ENCODE data around the gene C1R.
"Not testable (repeated sequence)": the region's sequence is repeated elsewhere in the genome, so short reads cannot be mapped to it uniquely, and the experiment has no call there.

The C1R gene

DNA sequence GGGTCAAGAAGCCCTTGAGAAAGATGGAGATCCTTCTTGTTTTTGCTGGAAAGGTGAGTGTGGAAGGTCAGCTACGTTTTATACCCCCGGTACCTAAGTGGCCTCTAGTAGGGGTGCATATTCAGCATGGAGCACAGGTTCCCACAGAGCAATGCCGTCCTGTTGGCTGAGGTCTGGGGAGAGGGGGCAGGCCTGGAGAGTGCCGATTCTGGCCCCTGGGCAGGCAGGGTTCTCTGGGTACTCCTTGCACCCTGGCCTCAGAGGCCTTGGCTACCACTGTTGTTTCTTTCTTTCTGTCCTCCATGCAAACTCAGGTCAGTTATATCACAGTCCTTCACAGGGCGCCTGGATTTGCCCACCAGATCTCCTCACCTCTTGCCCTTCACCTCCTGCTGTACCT lies 27.9 kb upstream of the C1R start:
- no peak for DNase-seq (ENCODE audit: low spot score)

DNA sequence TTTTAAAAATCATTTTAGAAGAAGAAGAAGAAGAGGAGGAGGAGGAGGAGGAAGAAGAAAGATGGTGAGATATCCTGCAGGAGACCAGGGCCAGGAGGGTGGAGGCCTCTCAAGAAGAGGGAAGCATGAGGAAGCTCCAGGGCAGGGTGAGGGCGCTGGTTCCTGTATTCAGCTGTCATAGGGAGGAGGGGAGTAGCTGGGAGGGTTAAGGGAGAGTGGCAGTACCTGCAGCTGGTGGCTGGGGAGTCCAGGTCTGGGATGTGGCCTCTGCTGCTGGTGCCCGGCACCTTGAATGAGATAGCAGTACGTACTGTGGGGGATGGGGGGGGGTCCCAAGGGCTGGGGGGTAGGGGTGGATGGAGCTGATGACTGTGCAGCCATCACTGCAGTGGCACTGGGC lies 26.6 kb upstream of the C1R start:
- no peak for DNase-seq (ENCODE audit: low spot score)

DNA sequence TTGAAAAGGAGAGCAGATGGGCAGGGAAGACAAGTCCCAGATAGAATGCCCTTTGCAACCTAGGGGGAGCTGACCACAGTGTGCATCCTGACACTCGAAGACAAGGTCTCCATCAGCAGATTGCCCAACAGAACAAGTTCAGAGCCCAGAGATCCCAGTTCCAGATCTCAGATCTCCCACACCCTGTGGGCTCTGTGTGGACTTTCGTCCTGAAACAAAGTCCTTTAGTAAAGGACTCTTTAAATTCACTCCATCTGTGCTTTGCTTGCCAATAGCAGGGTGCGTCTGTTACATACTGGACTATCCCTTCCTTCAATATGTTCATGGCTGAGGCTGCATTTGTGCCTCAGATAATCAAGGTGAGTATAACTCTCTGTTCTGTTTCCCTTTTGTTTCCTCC lies 25.4 kb upstream of the C1R start:
- DNase-seq (ENCODE audit: low spot score), result no peak

DNA sequence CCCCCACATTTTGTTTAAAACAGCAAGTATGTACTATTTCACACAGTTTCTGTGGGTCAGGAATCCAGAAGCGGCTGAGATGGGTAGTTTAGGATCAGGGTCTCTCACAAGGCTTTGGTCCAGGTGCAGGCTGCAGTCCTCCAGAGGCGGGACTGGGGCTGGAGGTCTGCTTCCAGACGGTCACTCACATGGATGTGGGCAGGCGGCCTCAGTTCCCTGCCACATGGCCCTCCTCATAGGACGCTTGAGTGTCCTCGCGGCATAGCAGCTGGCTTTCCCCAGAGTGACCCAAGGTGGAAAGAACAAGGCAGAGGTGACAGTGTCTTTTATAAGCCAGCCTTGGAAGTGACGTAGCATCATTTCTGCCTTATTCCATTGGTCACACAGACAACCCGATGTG lies 24.7 kb upstream of the C1R start:
- DNase-seq (ENCODE audit: low spot score), result no peak

DNA sequence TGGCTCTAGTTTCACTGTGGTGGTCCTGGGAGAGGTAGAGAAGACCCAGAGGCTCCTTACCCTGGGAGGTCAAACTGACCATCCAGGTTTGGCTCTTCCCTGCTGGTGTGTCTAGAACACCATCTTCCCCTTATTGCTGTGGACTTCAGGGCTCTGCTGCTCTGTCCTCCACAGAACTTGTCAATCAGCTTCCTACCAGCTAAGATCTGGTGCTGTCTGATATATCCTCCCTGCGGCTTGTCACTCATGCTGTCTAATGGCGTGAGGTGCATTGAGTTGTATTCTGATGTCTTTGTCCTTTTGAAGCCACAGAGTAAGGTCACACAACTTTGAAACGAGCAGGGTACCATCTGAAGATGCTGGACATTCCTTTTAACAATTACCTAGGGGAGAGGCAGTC lies 24.0 kb upstream of the C1R start:
- no peak for DNase-seq (ENCODE audit: low spot score)

DNA sequence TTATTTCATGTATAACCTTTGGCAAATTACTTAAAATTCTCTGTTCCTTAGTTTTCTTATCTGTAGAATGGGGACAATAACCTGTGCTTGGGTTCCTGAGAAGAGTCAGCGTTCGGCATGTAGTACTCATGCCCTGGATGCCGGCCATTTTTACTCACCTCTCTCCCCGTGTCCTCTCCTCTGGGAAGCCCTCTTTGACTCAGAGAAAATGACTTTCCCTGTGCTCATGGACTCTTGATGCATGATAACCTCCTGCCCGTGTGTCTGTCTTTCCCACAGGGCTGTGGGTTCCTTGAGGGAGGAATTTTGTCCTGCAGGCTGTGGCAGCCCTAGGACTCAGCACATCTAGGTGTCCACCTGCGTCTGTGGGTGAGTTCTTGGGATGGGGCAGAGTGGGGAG lies 22.6 kb upstream of the C1R start:
- DNase-seq (ENCODE audit: low spot score), result no peak

DNA sequence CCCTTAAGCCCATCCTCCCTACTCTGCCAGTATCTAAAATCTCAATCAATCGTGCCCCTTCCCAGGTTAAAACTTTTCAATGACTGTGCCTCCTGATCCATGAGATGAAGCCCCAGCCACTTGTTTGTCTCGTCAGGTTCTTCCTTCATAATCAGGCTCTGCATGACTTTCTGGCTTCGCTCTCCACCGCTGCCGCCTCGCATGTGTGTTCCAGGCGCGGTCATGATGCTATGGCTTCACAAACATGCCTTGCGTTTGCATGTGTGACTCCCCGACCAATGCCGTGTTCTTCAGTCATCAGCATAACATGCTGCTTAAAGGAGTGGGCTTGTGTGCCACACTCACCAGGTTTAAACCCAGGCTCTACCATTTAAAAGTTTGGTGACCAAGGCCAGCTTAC lies 21.8 kb upstream of the C1R start:
- DNase-seq (ENCODE audit: low spot score), result no peak

DNA sequence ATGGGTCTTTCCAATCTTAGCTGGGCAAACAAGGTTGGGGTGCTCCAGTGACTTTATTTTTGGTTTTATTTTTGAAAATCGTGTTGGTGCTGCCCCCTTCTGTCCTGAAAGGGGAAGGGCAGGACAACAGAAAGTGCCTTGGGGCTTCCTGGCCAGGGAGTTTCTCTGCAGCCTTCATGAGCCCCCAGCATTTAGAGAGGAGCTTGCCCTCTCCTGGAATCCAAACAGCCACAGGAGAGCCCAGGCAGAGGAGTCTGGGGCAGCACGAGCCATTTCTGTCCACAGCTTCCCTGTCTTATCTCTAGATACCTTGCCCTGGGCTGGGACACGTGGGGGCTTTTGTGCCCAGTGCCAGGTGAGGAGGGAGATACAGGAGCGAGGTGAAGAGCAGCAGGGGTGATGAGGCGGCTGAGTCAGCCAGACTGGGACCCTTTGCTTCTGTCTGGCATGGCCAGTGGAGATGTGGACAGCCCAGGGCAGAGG lies 21.2 kb upstream of the C1R start:
- peak; percentile 72 for DNase-seq (ENCODE audit: low spot score)

DNA sequence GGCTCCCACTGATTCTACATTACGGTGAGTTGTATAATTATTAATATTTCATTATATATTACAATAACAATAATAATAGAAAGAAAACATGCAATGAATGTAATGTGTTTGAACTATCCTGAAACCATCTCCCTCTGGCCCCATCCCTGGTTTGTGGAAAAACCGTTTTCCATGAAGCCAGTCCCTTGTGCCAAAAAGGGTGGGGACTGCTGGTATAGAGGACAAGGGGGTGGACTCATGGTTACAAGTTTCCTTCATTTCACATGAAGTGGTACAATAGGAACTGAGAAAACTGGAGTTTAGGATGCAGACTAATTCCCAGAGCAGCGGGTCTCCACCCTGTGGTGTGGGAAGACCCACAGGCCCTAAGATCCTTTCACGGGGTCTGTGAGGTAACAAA lies 19.8 kb upstream of the C1R start:
- no peak for DNase-seq (ENCODE audit: low spot score)

DNA sequence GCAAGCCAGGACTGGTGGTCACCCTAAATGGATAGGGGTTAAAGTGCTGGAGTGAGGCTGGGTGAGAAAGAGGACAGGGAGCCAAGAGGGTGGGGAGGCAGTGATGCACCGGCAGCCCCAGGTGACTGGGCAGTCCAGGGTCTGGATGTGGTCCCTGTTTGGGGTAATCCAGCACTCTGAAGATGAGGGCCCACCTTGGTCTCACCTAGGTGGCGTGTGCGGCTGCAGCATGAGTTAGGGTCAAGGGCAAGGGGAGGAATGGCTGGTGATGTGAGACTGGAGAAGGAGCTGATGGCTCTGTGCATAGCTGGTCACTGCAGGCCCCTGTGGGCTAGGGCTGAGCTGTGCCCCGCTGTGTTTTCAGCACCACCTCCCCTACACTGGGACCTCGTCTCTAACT lies 18.4 kb upstream of the C1R start:
- no peak for DNase-seq (ENCODE audit: low spot score)

DNA sequence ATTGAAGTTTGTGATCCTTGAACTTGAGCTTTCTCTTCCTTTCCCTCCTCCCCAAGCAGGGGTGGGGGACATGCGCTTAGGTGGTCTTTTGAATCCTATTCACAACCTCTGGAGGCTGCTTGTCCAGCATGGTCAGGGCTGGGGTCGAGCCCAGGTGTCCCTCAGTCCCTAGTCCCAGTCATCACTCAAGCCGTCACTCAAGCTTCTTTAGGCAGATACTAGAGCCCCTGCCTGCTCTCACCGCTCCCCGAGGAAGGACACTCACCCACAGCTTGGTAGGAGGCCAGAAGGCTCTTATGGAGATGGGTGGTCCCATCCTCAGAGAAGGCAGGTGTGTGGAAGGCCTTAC lies 17.3 kb upstream of the C1R start:
- DNase-seq (ENCODE audit: low spot score), result no peak

DNA sequence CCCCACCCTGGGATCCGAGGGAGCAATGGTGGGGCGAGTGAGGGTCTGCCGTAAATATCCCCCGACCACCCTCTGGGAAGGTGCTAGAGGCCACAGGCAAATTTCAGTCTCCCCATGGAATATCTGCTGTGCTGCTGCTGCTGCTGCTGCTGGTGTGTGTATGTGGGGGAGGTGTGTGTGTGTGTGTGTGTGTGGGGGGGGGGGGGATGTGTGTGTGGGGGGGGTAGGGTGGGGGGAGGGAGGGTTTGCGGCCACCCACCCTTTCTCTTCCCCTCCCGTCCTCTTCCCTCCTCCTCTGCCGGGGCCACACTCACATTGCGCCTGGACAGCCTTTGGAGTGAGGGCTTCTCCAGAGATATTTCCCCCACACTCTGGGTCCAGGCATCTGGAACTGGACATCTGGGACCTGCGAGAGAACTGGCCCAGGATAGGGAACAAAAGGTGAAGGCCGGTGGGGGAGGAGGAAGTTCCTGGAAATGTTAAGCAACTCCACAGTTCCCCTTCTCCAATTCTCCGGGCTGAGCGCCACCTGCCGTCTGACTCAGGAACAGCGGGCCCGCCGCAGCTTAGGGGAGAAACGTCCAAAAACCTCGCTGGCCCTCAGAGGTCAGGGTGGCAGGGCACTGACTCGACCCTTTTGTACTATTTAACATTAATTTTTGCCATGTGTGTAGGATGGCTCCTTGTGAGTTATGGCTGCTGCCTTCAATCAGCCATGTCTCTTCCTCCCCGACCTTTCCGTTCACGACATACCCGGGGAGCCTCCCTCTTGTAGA lies 16.7 kb upstream of the C1R start, which contains the start of gene C1RL:
Gene C1RL, minus strand, starts transcription at position 419 of the 776 bp plus-strand sequence. Its CDS starts 34 bp downstream, at position 385.
- DNase-seq (ENCODE audit: low spot score), result peak; percentile 82

DNA sequence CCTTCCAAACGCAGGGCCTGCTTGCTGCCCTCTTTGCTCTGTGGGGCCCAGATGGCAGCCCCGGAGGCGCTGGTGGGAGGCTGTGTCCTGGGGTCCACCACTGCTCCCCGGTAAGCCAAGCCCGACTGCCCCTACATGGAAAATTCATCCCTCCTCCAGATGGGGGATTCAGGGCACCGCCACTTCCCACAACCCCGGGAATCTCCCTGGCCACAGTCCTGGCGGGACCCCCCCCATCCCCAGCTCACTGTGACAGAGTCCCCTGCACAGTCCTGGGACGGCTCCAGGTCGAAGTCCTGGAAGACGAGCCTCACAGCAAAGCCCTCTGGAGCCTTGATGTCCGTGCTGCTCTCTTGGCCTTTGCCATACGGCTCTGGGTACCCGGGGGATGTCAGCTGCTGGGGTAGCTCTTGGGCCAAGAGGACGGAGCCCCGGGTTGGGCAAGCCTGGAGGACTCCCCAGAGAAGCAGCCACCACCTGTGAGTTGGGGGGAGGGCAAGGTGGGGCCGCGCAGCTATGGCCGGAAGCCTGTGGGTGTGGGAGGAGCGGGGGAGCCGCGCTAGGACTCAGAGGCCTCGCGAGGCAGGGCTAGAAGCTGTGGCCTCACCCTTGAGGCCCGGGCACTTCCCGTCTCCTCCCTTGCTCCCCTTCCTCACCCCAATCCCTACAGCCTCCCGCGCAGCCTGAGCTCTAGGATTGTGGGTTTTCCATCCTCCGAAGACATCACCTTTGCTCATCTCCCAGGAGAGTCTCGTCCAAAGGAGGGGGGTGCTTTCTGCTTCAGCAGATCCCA lies 16.0 kb upstream of the C1R start:
- peak; percentile 76 for DNase-seq (ENCODE audit: low spot score)

DNA sequence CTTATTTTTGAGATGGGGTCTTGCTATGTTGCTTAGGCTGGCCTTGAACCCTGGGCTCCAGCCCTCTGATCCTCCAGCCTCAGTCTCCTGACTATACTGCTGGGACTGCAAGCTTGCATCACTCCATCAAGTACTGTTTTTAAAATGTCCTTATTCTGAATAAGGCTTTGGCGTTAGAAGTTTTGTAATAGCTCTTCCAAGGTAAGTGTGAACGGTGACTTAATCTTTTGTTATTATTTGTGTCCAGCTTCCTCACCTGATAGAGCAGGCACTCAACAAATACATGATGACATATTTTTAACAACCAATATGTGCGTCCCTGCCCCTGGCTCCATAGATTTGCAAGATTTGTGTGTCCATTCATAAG lies 15.4 kb upstream of the C1R start:
- DNase-seq (ENCODE audit: low spot score), result no peak

DNA sequence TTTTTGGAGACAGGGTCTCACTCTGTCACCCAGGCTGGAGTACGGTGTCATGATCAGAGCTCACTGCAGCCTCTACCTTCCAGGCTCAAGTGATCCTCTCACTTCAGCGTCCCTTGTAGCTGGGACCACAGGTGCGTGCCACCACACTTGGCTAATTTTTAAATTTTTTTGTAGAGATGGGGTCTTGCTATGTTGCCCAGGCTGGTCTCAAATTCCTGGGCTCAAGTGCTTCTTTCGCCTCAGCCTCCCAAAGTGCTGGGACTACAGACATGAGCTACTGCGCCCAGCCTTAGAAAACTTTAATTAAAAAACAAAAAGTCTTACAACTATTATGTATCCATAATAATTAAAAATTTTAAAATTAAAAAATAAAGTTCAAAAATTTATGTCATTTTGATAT lies 14.9 kb upstream of the C1R start:
- DNase-seq (ENCODE audit: low spot score), result not testable (repeated sequence)

DNA sequence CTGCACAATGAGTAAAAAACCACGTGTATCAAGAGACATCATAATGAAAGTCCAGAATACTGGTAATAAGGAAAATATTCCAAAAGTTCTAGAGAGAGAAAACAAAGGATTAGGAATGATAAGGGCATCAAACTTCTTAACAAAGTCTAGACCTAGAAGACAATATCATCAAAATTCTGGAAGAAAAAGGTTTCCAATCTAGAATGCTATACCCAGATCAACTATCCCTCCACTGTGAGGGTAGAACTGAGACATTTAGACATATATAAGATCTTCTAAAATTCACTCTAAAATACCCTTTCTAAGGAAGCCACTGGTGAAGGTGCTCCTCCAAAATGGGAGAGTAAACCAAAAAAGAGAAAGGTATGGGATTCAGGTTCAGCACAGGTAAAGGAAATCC lies 13.8 kb upstream of the C1R start:
- DNase-seq (ENCODE audit: low spot score), result no peak

DNA sequence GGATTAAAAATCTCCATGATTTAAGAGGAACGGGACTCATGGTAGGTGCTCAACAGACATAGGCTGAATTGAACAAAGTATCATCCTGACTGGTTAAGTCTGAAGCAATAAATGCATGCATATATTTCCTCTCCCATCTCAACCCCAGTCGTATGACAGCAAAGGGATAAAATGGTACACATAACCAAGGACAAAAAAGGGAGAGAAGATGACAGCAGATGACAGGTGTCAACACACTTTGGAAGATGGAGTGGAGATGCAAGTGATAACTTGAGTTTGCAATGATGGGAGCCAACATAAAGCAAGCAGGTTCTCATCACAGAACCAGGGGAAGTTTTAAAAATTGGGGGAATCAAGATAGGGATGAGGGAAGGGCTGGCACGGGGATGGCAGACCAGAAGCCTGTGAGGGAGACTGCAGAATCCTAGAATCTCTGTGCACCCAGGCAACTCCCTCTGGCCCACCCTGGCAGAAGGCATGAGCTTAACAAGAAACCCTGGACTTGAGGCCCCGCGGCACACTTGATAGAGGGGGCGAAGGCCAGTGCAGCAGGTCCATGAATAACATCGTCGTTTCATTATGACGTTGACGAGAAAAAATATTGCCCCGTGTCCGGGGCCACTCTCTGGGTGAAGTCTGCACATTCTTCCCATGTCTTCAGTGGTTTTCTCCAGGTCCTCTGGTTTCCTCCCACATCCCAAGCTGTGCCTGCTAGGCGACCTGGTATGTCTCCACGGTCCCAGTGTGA lies 11.8 kb upstream of the C1R start:
- no peak for DNase-seq (ENCODE audit: low spot score)

DNA sequence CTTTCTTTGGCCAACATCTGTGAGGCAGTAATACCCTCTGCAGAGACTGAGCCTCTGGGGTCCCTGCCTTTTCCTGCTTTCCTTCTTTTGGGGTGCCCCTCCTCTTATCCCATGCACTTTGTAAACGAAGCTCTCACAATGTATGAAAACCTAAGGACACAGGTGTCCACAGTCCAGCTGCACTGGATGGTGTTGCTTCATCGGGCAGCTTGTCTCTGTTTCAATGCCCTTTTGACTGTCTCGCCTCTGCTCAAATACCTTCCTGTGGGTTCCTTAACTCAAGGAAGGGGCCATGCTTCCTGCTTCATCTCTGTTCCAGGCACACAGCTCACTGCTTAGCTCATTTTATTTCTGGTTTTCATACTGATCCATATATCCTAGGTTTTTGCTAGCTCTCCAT lies 10.3 kb upstream of the C1R start:
- DNase-seq (ENCODE audit: low spot score), result no peak

DNA sequence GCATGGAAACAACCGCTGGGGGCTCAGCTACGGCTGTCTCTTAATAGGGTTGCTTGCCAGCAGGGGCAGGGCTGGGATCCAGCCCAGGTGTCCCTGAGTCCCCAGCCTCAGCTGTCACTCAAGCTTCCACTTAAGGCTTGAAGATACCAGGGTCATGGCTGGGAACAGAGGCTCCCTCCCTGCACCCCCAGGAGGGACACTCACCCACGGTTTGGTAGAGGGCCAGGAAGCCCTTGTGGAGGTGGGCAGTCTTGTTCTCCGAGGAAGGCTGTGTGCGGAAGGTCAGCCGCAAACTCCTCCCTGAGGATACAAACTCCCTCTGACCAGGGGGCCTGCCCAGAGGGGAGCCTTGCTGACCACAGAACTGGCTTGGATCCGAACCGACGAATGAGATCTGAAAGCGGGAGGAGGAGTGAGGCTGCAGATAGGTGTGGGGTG lies 9.5 kb upstream of the C1R start:
- DNase-seq (ENCODE audit: low spot score), result no peak

DNA sequence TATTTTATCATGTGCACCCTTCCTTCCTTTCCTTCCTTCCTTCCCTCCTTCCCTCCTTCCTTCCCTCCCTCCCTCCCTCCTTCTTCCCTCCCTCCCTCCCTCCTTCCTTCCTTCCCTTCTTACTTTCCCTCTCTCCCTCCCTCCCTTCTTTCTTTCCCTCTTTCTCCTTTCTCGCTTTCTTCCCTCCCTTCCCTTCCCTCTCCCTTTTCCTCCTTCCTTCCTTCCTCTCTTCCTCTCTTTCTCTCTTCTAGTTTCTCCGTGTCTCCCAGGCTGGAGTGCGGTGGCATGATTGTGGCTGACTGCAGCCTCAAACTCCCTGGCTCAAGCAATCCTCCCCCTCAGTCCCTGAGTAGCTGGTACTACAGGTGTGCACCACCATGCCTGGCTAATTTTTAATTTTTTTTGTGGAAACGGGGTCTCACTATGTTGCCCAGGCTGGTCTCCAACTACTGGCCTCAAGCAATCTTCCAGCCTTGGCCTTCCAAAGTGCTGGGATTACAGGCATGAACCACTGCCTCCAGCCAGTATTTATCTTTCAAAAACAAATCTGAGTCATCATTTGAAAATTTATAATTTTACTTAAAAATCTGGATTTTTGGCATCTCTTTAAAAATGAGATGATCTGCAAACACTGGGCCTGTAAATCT lies 8.9 kb upstream of the C1R start:
- DNase-seq (ENCODE audit: low spot score), result no peak

DNA sequence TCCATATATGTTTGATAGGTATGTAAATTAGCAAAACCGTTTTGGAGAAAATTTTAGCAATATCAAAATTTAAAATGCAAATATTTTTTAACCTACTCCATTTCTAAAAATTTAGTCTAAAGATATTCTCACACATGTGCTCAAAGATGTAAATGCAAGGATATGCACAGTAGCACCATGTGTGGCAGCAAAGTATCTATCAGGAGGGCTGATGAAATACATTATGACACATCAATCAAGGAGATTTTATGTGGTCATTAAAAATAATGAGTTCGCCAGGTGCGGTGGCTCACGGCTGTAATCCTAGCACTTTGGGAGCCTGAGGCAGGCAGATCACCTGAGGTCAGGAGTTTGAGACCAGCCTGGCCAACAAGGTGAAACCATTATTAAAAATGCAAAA lies 8.0 kb upstream of the C1R start:
- DNase-seq (ENCODE audit: low spot score), result no peak

DNA sequence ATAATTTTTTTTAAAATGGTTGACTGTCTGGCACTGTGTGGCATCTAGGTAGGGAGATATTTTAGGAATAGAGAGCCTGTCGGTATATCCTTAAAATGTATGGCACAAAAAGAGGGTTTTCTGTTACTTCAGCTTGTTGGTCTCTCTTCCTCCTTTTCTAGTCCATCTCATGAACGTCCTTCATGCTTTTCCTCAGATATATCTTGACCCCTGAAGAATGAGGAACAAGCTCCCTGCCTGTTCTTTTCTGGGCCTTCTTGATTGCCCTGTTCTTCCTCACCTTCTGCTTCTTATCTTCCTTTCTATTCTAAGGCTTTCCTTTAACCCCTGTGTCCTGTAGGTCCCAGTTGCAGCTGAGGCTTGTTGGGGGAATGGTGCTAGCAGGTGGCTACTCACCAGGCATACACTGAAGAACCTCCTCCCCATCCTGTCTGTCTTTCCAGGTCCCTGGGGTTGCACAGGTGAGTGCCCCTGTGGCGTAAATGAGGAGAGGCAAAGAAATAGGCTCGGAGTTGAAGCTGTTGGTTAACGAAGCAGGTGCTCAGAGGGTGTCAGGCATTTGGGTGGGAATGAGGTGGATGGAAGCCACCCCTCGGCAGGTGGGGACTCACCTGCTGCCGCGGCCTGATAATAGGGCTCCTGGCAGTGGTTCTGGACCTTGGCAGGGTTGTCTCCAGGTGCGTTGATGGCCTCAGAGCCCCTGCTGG lies 7.2 kb upstream of the C1R start:
- DNase-seq (ENCODE audit: low spot score), result no peak

Measured in CD4-positive, alpha-beta T cell treated with Interleukin-2 at 100 ng/mL for 4 hours (primary cell).